GM18909 (cell line): ENCODE results near the gene SH3YL1.
"Not testable (repeated sequence)": the region's sequence is repeated elsewhere in the genome, so short reads cannot be mapped to it uniquely, and the experiment has no call there.

ENCODE experiments used
- ATAC-seq: cut with Tn5 transposase; IDR thresholded peaks from one replicate; pipeline ENCODE4 v1.9.1; 2021; ENCODE audit warnings: mild to moderate bottlenecking; ENCODE audit not compliant: unreplicated experiment, poor library complexity

SH3YL1 gene

GRCh38 chr2:191311-192190, 72.3 kb downstream of the SH3YL1 start:
- no peak for ATAC-seq

- ATAC-seq, result no peak
Observed at GRCh38 chr2:187825-188224, 76.0 kb downstream of the SH3YL1 start.

- no peak for ATAC-seq
Observed at GRCh38 chr2:185221-185620, 78.6 kb downstream of the SH3YL1 start.

- no peak for ATAC-seq
Observed at GRCh38 chr2:184695-185094, 79.1 kb downstream of the SH3YL1 start.

- no peak for ATAC-seq
Observed at GRCh38 chr2:182509-183122, 81.2 kb downstream of the SH3YL1 start.

GRCh38 chr2:180311-180710, 83.5 kb downstream of the SH3YL1 start:
- ATAC-seq, result no peak

GRCh38 chr2:179886-180285, 83.9 kb downstream of the SH3YL1 start:
- ATAC-seq, result no peak

- ATAC-seq, result no peak
Observed at GRCh38 chr2:177733-178132, 86.1 kb downstream of the SH3YL1 start.

GRCh38 chr2:176917-177316, 86.9 kb downstream of the SH3YL1 start:
- no peak for ATAC-seq

- no peak for ATAC-seq
Observed at GRCh38 chr2:175880-176820, 87.7 kb downstream of the SH3YL1 start.

GRCh38 chr2:175161-175786, 88.6 kb downstream of the SH3YL1 start:
- no peak for ATAC-seq

- ATAC-seq, result not testable (repeated sequence)
Observed at GRCh38 chr2:172120-172519, 91.7 kb downstream of the SH3YL1 start.

- no peak for ATAC-seq
Observed at GRCh38 chr2:169741-170140, 94.1 kb downstream of the SH3YL1 start.
